Measurements from ENCODE around the gene FBLN7.

The FBLN7 gene

DNA sequence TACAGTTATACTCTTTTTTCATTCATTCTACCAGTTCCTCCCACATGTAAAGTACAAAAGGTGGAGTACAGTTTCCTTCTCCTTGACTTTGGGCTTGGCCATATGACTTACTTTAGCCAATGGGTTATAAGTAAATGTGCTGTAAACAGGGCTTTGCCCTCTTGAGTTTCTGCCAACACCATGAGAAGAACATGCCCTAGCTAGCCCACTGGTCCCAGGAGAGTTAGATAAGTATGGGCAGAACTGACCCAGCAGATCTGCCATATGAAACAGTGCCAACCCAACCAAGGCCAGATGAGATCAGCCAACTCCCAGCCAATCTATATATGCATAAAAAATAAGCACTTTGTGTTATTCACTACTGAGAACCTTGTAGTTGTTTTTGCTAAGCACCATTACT is 91.2 kb downstream of the FBLN7 start:
- no peak for DNase-seq (ENCODE audit: insufficient read length, low spot score)
- FAIRE-seq: no peak
- TF ChIP-seq, protein P1, sequence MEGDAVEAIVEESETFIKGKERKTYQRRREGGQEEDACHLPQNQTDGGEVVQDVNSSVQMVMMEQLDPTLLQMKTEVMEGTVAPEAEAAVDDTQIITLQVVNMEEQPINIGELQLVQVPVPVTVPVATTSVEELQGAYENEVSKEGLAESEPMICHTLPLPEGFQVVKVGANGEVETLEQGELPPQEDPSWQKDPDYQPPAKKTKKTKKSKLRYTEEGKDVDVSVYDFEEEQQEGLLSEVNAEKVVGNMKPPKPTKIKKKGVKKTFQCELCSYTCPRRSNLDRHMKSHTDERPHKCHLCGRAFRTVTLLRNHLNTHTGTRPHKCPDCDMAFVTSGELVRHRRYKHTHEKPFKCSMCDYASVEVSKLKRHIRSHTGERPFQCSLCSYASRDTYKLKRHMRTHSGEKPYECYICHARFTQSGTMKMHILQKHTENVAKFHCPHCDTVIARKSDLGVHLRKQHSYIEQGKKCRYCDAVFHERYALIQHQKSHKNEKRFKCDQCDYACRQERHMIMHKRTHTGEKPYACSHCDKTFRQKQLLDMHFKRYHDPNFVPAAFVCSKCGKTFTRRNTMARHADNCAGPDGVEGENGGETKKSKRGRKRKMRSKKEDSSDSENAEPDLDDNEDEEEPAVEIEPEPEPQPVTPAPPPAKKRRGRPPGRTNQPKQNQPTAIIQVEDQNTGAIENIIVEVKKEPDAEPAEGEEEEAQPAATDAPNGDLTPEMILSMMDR (IDR thresholded peaks at IDR 0.05; ENCODE audit: insufficient read depth, missing control alignments): no peak

DNA sequence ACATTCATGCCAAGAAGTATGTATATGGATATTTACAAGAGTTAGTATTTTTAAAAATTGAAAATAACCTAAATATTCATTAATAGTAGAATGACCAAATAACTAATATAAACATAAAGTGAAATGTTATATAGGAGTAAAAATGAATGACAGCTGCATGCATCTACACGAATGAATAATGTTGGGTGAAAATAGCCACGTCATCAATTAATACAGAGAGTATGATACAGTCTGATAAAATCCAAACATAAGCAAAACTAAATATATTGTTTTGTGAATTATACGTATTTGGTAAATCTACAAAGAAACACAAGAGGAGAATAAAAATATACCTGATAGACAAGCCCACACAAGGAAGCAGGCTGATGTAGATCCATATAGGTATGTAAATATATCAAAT is 92.2 kb downstream of the FBLN7 start:
- DNase-seq (ENCODE audit: insufficient read length, low spot score) (no peak), FAIRE-seq (no peak)
- TF ChIP-seq, protein P1 (IDR thresholded peaks at IDR 0.05; ENCODE audit: insufficient read depth, missing control alignments): no peak
